Measurements from ENCODE around the gene CDC34. TPM values are rescaled to one million over a fixed set of nuclear protein-coding genes. Genes with fewer than 3 reads are reported as not detected.
A peak's percentile ranks its signal among the peaks of the same experiment; 100 is the strongest.

CDC34 gene
- total and polyA plus RNA-seq, 3 donors from 2014 or later: 149 to 249 (median 205) TPM

- Histone ChIP-seq H3K36me3 (ENCODE audit: low read depth, missing control alignments) (no peaks in the 10 kb centered on the region), H3K4me1 (peaks cover 12% of the 10 kb centered on the region), H3K9me3 (no peaks in the 10 kb centered on the region), H3K27ac (no peak overlapping the region), H3K27me3 (no peaks in the 10 kb centered on the region), H3K4me3 (peak overlapping the region in 1 of 2 donors; percentile 23)
- TF ChIP-seq POLR2A (IDR thresholded peaks at IDR 0.05): no peak
- TF ChIP-seq CTCF (IDR thresholded peaks at IDR 0.05): no peak
- intact Hi-C loops (cut with DNase I; ENCODE audit: low total_unique reads): no loop called here
- 28 to 32% methylated on average over 43 to 63 of the region's 75 CpGs for WGBS, 2 donors
- DNase-seq: no peak
Observed at GRCh38 chr19:591099-591958, 59.8 kb downstream of the CDC34 start.

Other genes starting within 250 kb of the CDC34 start
- 10 to 100 TPM; 18.1 to 21.4 TPM for gene PLPP2, start 240.4 kb upstream of the CDC34 start, total RNA-seq
- gene PLPP2, start 240.4 kb upstream of the CDC34 start, polyA plus RNA-seq (ENCODE audit: insufficient read depth, low read depth, low replicate concordance): 12.0 TPM
- gene MIER2, start 187.0 kb upstream of the CDC34 start, total RNA-seq: 10 to 100 TPM; 47.6 to 54.6 TPM
- gene MIER2, start 187.0 kb upstream of the CDC34 start, polyA plus RNA-seq (ENCODE audit: insufficient read depth, low read depth, low replicate concordance): 64.0 TPM
- 1 to 10 TPM; 5.3 to 5.4 TPM for gene C2CD4C, start 122.6 kb upstream of the CDC34 start, total RNA-seq
- 0.88 TPM for gene C2CD4C, start 122.6 kb upstream of the CDC34 start, polyA plus RNA-seq (ENCODE audit: insufficient read depth, low read depth, low replicate concordance)
- 10 to 100 TPM; 57.8 to 67.3 TPM for gene SHC2, start 70.7 kb upstream of the CDC34 start, total RNA-seq
- 26.7 TPM for gene SHC2, start 70.7 kb upstream of the CDC34 start, polyA plus RNA-seq (ENCODE audit: insufficient read depth, low read depth, low replicate concordance)
- 1 to 10 TPM; 2.2 to 2.3 TPM for gene MADCAM1, start 35.3 kb upstream of the CDC34 start, total RNA-seq
- 1.6 TPM for gene MADCAM1, start 35.3 kb upstream of the CDC34 start, polyA plus RNA-seq (ENCODE audit: insufficient read depth, low read depth, low replicate concordance)
- 100 to 1,000 TPM in 1 of 2 donors, 10 to 100 TPM in 1; 98.5 to 104 TPM for gene TPGS1, start 24.3 kb upstream of the CDC34 start, total RNA-seq
- 5.4 TPM for gene TPGS1, start 24.3 kb upstream of the CDC34 start, polyA plus RNA-seq (ENCODE audit: insufficient read depth, low read depth, low replicate concordance)
- gene GZMM, start 12.3 kb downstream of the CDC34 start, total RNA-seq: 1 to 10 TPM in 1 of 2 donors, under 1 TPM in 1; 0.31 to 1.4 TPM
- gene GZMM, start 12.3 kb downstream of the CDC34 start, polyA plus RNA-seq (ENCODE audit: insufficient read depth, low read depth, low replicate concordance): 2.2 TPM
- gene BSG, start 40.8 kb downstream of the CDC34 start, total RNA-seq: 1,000 to 10,000 TPM; 1,391 to 1,458 TPM
- 870 TPM for gene BSG, start 40.8 kb downstream of the CDC34 start, polyA plus RNA-seq (ENCODE audit: insufficient read depth, low read depth, low replicate concordance)
- gene HCN2, start 58.1 kb downstream of the CDC34 start, total RNA-seq: 10 to 100 TPM in 1 of 2 donors, 1 to 10 TPM in 1; 6.6 to 12.4 TPM
- 5.5 TPM for gene HCN2, start 58.1 kb downstream of the CDC34 start, polyA plus RNA-seq (ENCODE audit: insufficient read depth, low read depth, low replicate concordance)
- gene POLRMT, start 101.8 kb downstream of the CDC34 start, total RNA-seq: 100 to 1,000 TPM; 116 to 137 TPM
- gene POLRMT, start 101.8 kb downstream of the CDC34 start, polyA plus RNA-seq (ENCODE audit: insufficient read depth, low read depth, low replicate concordance): 178 TPM
- 1 to 10 TPM; 1.8 to 3.1 TPM for gene FGF22, start 108.1 kb downstream of the CDC34 start, total RNA-seq
- gene FGF22, start 108.1 kb downstream of the CDC34 start, polyA plus RNA-seq (ENCODE audit: insufficient read depth, low read depth, low replicate concordance): 2.6 TPM
- 100 to 1,000 TPM; 148 to 158 TPM for gene RNF126, start 131.5 kb downstream of the CDC34 start, total RNA-seq
- gene RNF126, start 131.5 kb downstream of the CDC34 start, polyA plus RNA-seq (ENCODE audit: insufficient read depth, low read depth, low replicate concordance): 107 TPM
- 100 to 1,000 TPM; 343 to 397 TPM for gene FSTL3, start 144.6 kb downstream of the CDC34 start, total RNA-seq
- gene FSTL3, start 144.6 kb downstream of the CDC34 start, polyA plus RNA-seq (ENCODE audit: insufficient read depth, low read depth, low replicate concordance): 98.6 TPM
- not detected for gene PRSS57, start 163.7 kb downstream of the CDC34 start, total RNA-seq
- not detected for gene PRSS57, start 163.7 kb downstream of the CDC34 start, polyA plus RNA-seq (ENCODE audit: insufficient read depth, low read depth, low replicate concordance)
- 10 to 100 TPM; 35.5 to 47.8 TPM for gene PALM, start 177.2 kb downstream of the CDC34 start, total RNA-seq
- gene PALM, start 177.2 kb downstream of the CDC34 start, polyA plus RNA-seq (ENCODE audit: insufficient read depth, low read depth, low replicate concordance): 46.4 TPM
- 1 to 10 TPM; 1.1 to 3.1 TPM for gene MISP, start 219.4 kb downstream of the CDC34 start, total RNA-seq
- 1.1 TPM for gene MISP, start 219.4 kb downstream of the CDC34 start, polyA plus RNA-seq (ENCODE audit: insufficient read depth, low read depth, low replicate concordance)